ENCODE data around the gene ARMH1.

- TF ChIP-seq GATA2 (IDR thresholded peaks at IDR 0.05; ENCODE audit: low read depth, low read length) (no peak), GATA3 (IDR thresholded peaks at IDR 0.05; ENCODE audit: low read depth, low read length) (no peak)
Measured at GRCh38 chr1:44670751-44671640, 3.5 kb upstream of the ARMH1 start.

All from SH-SY5Y (cell line).